ENCODE data around the gene RPS8. TPM values are rescaled to one million over a fixed set of nuclear protein-coding genes. Genes with fewer than 3 reads are reported as not detected.

RPS8 gene
- total RNA-seq, 1 donor from 2014 or later, result 3,767 TPM

- CTCF ChIA-PET, result interaction anchor here (0.6 to 3.2 kb wide), 15 partner anchors 9 to 98 kb away, joined by 3 to 20 read pairs (median 5); partner anchors contain the start of genes BEST4, BTBD19, PLK3 and RNU5D-1
- Mint-ChIP-seq H3K27me3 (no peaks in the 10 kb centered on the region), H3K36me3 (ENCODE audit: low read depth) (peaks cover 11% of the 10 kb centered on the region), H3K4me3 (peak overlapping the region; percentile 88), H3K27ac (peak overlapping the region; percentile 100), H3K4me1 (peaks cover 35% of the 10 kb centered on the region), H3K9me3 (no peaks in the 10 kb centered on the region)
- POLR2A ChIA-PET, result interaction anchor here (0.6 to 7.7 kb wide), 45 partner anchors 8 to 866 kb away, joined by 3 to 364 read pairs (median 4); partner anchors contain the start of genes ARMH1, BEST4, BTBD19 and DYNLT4
- no peak for TF ChIP-seq CTCF (IDR thresholded peaks at IDR 0.05)
- intact Hi-C loops (cut with micrococcal nuclease), result loop anchor here (1.0 to 5.0 kb wide), 8 partner anchors 9 to 483 kb away; partner anchors contain the start of genes PLK3, RNU5D-1 and RPS8
- peak; percentile 80 for DNase-seq
- peak; percentile 85 for ATAC-seq (ENCODE audit: low read depth)
Measured at GRCh38 chr1:44819608-44820327, 44.4 kb downstream of the RPS8 start.

- H3K4me1 Mint-ChIP-seq, result peaks cover 27% of the 10 kb centered on the region
- intact Hi-C loops (cut with micrococcal nuclease), result loop anchor here (5.0 kb wide), 1 partner anchor 482 kb away; no protein-coding TSS in a partner anchor
- ChIA-PET POLR2A (interaction anchor here (0.6 to 7.7 kb wide), 26 partner anchors 10 to 865 kb away, joined by 3 to 364 read pairs (median 9); partner anchors contain the start of genes BEST4, BTBD19, DYNLT4 and EIF2B3), CTCF (interaction anchor here (0.8 to 2.6 kb wide), 7 partner anchors 15 to 92 kb away, joined by 3 to 9 read pairs (median 4); partner anchors contain the start of genes BEST4 and RNU5D-1)
- ATAC-seq (ENCODE audit: low read depth) (no peak), DNase-seq (no peak)
- H3K27me3 Mint-ChIP-seq, result no peaks in the 10 kb centered on the region
- peak overlapping the region; percentile 88 for H3K4me3 Mint-ChIP-seq
- peak overlapping the region; percentile 100 for H3K27ac Mint-ChIP-seq
- TF ChIP-seq CTCF (IDR thresholded peaks at IDR 0.05), result no peak
- H3K9me3 Mint-ChIP-seq, result no peaks in the 10 kb centered on the region
- H3K36me3 Mint-ChIP-seq (ENCODE audit: low read depth), result peaks cover 6% of the 10 kb centered on the region
Measured at GRCh38 chr1:44820328-44821239, 45.2 kb downstream of the RPS8 start.

GRCh38 chr1:44821240-44821715, 45.9 kb downstream of the RPS8 start:
- intact Hi-C loops (cut with micrococcal nuclease), result loop anchor here (5.0 kb wide), 1 partner anchor 481 kb away; no protein-coding TSS in a partner anchor
- Mint-ChIP-seq H3K9me3 (no peaks in the 10 kb centered on the region), H3K27me3 (no peaks in the 10 kb centered on the region), H3K36me3 (ENCODE audit: low read depth) (peaks cover 4% of the 10 kb centered on the region), H3K27ac (peak overlapping the region; percentile 70), H3K4me3 (peak overlapping the region; percentile 32), H3K4me1 (peaks cover 27% of the 10 kb centered on the region)
- no peak for ATAC-seq (ENCODE audit: low read depth)
- TF ChIP-seq CTCF (IDR thresholded peaks at IDR 0.05), result no peak
- no peak for DNase-seq
- ChIA-PET CTCF (interaction anchor here (1.5 to 2.6 kb wide), 3 partner anchors 14 to 90 kb away, joined by 3 to 9 read pairs (median 5); partner anchors contain the start of gene RNU5D-1), POLR2A (interaction anchor here (1.2 to 7.7 kb wide), 14 partner anchors 9 to 518 kb away, joined by 3 to 364 read pairs (median 19); partner anchors contain the start of genes BTBD19, DYNLT4, HECTD3 and MUTYH)

- TF ChIP-seq CTCF (IDR thresholded peaks at IDR 0.05), result no peak
- Mint-ChIP-seq H3K4me3 (no peak overlapping the region), H3K27ac (no peak overlapping the region), H3K27me3 (no peaks in the 10 kb centered on the region), H3K36me3 (ENCODE audit: low read depth) (peaks cover 4% of the 10 kb centered on the region), H3K4me1 (peaks cover 27% of the 10 kb centered on the region), H3K9me3 (no peaks in the 10 kb centered on the region)
- no peak for ATAC-seq (ENCODE audit: low read depth)
- ChIA-PET CTCF (no interaction called here), POLR2A (interaction anchor here (0.6 to 7.7 kb wide), 10 partner anchors 9 to 189 kb away, joined by 3 to 364 read pairs (median 40); partner anchors contain the start of genes BTBD19, DYNLT4, HECTD3 and PLK3)
- no peak for DNase-seq
- intact Hi-C loops (cut with micrococcal nuclease), result loop anchor here (5.0 kb wide), 1 partner anchor 480 kb away; no protein-coding TSS in a partner anchor
Measured at GRCh38 chr1:44822131-44822701, 46.9 kb downstream of the RPS8 start.
